OCI-LY7 (cell line): ENCODE results near the gene KRT33A. TPM values are rescaled to one million over a fixed set of nuclear protein-coding genes. Genes with fewer than 3 reads are reported as not detected.
A peak's percentile ranks its signal among the peaks of the same experiment; 100 is the strongest.

Experiments used
- BruUV-seq: library from RNA; stranded (reverse); fragments of 400-500 nt; replicated peaks from 2 replicates; lab custom pipeline; 2021; lab: Mats Ljungman, UMichigan
- CTCF ChIA-PET: fragments of 300-600 bp; sonication (Branson Sonifier 250); formaldehyde crosslinking; loops from one replicate; lab custom pipeline; 2022; ENCODE audit warnings: antibody characterized with exemption; ENCODE audit not compliant: unreplicated experiment; lab: Charles Lee
- POLR2A ChIA-PET: fragments of 300-600 bp; sonication (Branson Sonifier 250); formaldehyde crosslinking; loops from one replicate; lab custom pipeline; 2022; ENCODE audit warnings: antibody characterized with exemption; lab: Charles Lee
- DNase-seq: peaks from one replicate; pipeline ENCODE4 v3.0.0-alpha.2; 2015; ENCODE audit warnings: low spot score
- H2AFZ ChIP-seq: fragments of 200-600 bp; sonication (generic), shearing (Covaris generic); 2 replicates; pipeline ENCODE4 v1.6.1; 2014; ENCODE audit warnings: mild to moderate bottlenecking, antibody characterized with exemption, low read length, moderate library complexity
- H3K27ac ChIP-seq: fragments of 200-600 bp; sonication (generic); 2 replicates; pipeline ENCODE4 v1.5.1; 2014; ENCODE audit warnings: mixed run types, low read depth, mild to moderate bottlenecking, moderate library complexity, low read length, inconsistent platforms; ENCODE audit not compliant: poor library complexity, severe bottlenecking
- H3K36me3 ChIP-seq: fragments of 200-600 bp; sonication (generic); 2 replicates; pipeline ENCODE4 v1.6.1; 2014; ENCODE audit warnings: mild to moderate bottlenecking, antibody characterized with exemption, low read length, moderate library complexity, mixed read lengths; ENCODE audit not compliant: insufficient read depth
- H3K4me1 ChIP-seq: fragments of 200-600 bp; sonication (generic); 2 replicates; pipeline ENCODE4 v1.5.1; 2014; ENCODE audit warnings: mild to moderate bottlenecking, low read length; ENCODE audit not compliant: insufficient read depth, poor library complexity, severe bottlenecking
- H3K4me2 ChIP-seq: fragments of 200-600 bp; sonication (generic); 2 replicates; pipeline ENCODE4 v1.6.1; 2014; ENCODE audit warnings: mild to moderate bottlenecking, low read length
- H3K4me3 ChIP-seq: fragments of 200-600 bp; sonication (generic); 2 replicates; pipeline ENCODE4 v1.5.1; 2014; ENCODE audit warnings: mild to moderate bottlenecking, low read depth, low read length; ENCODE audit not compliant: poor library complexity, severe bottlenecking
- H3K79me2 ChIP-seq: fragments of 200-600 bp; sonication (generic); 2 replicates; pipeline ENCODE4 v1.6.1; 2016; ENCODE audit warnings: low read depth, mild to moderate bottlenecking, low read length, moderate library complexity, mixed read lengths; ENCODE audit not compliant: insufficient read depth
- H3K9me2 ChIP-seq: fragments of 200-600 bp; sonication (generic); 2 replicates; pipeline ENCODE4 v1.6.1; 2016; ENCODE audit warnings: mild to moderate bottlenecking, low read length, mixed read lengths; ENCODE audit not compliant: insufficient read depth
- H3K9me3 ChIP-seq: fragments of 200-600 bp; sonication (generic); 2 replicates; pipeline ENCODE4 v1.6.1; 2014; ENCODE audit warnings: mild to moderate bottlenecking, mixed run types, low read length, mixed read lengths
- H4K20me1 ChIP-seq: fragments of 200-600 bp; sonication (generic); 2 replicates; pipeline ENCODE4 v1.6.1; 2014; ENCODE audit warnings: mild to moderate bottlenecking, antibody characterized with exemption, low read length, moderate library complexity, mixed read lengths; ENCODE audit not compliant: insufficient read depth
- CTCF ChIP-seq: fragments of 200-600 bp; sonication (generic); conservative IDR thresholded peaks from 2 replicates; pipeline ENCODE4 v1.5.1; 2014; ENCODE audit warnings: mild to moderate bottlenecking, antibody characterized with exemption, low read length, moderate library complexity, mixed read lengths
- EZH2phosphoT487 ChIP-seq: fragments of 200-600 bp; sonication (generic); IDR thresholded peaks from 2 replicates; pipeline ENCODE4 v1.6.1; 2018; ENCODE audit warnings: low read depth, borderline replicate concordance, mild to moderate bottlenecking, mixed run types, antibody characterized with exemption, low read length, moderate library complexity, mixed read lengths
- intact Hi-C: fragments of 100-400 bp; cut with micrococcal nuclease; formaldehyde crosslinking; loops from one replicate; pipeline ENCODE4 v1.10.0; 2022; ENCODE audit not compliant: unreplicated experiment
- total RNA-seq, 2 experiments: library from RNA; depleted of rRNA in 1 of 2; stranded (reverse); fragments of >200 nt in 1 of 2; shearing (Covaris generic) in 1 of 2; gene quantifications; 2 replicates each; pipeline ENCODE4 v1.2.3, GENCODE V29; 2014 to 2022

KRT33A gene
- total RNA-seq, 2 experiments from 2014 or later = not detected

- Histone ChIP-seq H3K36me3 (no peaks in the 10 kb centered on the region), H3K27ac (no peak within 1 kb of the TSS), H3K9me3 (no peaks in the 10 kb centered on the region), H3K9me2 (no peaks in the 10 kb centered on the region), H3K4me1 (no peaks in the 10 kb centered on the region), H2AFZ (no peak within 1 kb of the TSS), H4K20me1 (no peaks in the 10 kb centered on the region), H3K4me3 (no peak within 1 kb of the TSS), H3K4me2 (no peak within 1 kb of the TSS), H3K79me2 (no peaks in the 10 kb centered on the region)
- no peak for DNase-seq
- intact Hi-C loops = no loop called here
- ChIA-PET POLR2A (interaction anchor here (0.6 kb wide), 1 partner anchor 1166 kb away, joined by 3 read pairs; no protein-coding TSS in a partner anchor), CTCF (no interaction called here)
- BruUV-seq = no TSS peak
- TF ChIP-seq EZH2phosphoT487 = no peak
These were observed 35.3 kb downstream of the KRT33A start, which contains the start of gene KRTAP17-1 for GRCh38 chr17:41315204-41315794. Gene KRTAP17-1 (minus strand): TSS chr17:41315710. CDS start chr17:41315650, 60 bp downstream.

- Histone ChIP-seq H3K79me2 (no peaks in the 10 kb centered on the region), H4K20me1 (no peaks in the 10 kb centered on the region), H3K4me1 (peaks cover 10% of the 10 kb centered on the region), H2AFZ (no peak overlapping the region), H3K9me2 (no peaks in the 10 kb centered on the region), H3K27ac (no peak overlapping the region), H3K9me3 (no peaks in the 10 kb centered on the region), H3K4me3 (no peak overlapping the region), H3K36me3 (no peaks in the 10 kb centered on the region), H3K4me2 (no peak overlapping the region)
- intact Hi-C loops = no loop called here
- CTCF ChIA-PET = no interaction called here
- POLR2A ChIA-PET = no interaction called here
- TF ChIP-seq EZH2phosphoT487 = no peak
- TF ChIP-seq CTCF = no peak
- no TSS peak for BruUV-seq
- DNase-seq = no peak
These were observed 39.5 kb downstream of the KRT33A start for GRCh38 chr17:41311111-41311510.

GRCh38 chr17:41308918-41309359 is 41.7 kb downstream of the KRT33A start, which contains the start of gene KRTAP16-1:
Gene KRTAP16-1 (minus strand): TSS chr17:41309309. CDS start chr17:41309253, 56 bp downstream.
- Histone ChIP-seq H3K9me2 (no peaks in the 10 kb centered on the region), H2AFZ (no peak within 1 kb of the TSS), H3K79me2 (no peaks in the 10 kb centered on the region), H3K4me1 (peaks cover 10% of the 10 kb centered on the region), H3K36me3 (no peaks in the 10 kb centered on the region), H4K20me1 (no peaks in the 10 kb centered on the region), H3K4me2 (peak within 1 kb of the TSS; percentile 37), H3K4me3 (no peak within 1 kb of the TSS), H3K27ac (no peak within 1 kb of the TSS), H3K9me3 (no peaks in the 10 kb centered on the region)
- ChIA-PET CTCF (no interaction called here), POLR2A (interaction anchor here (0.6 kb wide), 1 partner anchor 96 kb away, joined by 3 read pairs; no protein-coding TSS in a partner anchor)
- intact Hi-C loops = loop anchor here (5.0 kb wide), 1 partner anchor 187 kb away; the partner anchor contains the start of gene KRTAP4-12
- TF ChIP-seq CTCF = no peak
- no peak for TF ChIP-seq EZH2phosphoT487
- DNase-seq = no peak
- no TSS peak for BruUV-seq
